Measurements from ENCODE around the gene SIAE.

GRCh38 chr11:124670732-124671131 is 2.8 kb downstream of the SIAE start:
- TF ChIP-seq CTCF (conservative IDR thresholded peaks at IDR 0.05; ENCODE audit: low read depth, low read length) (no peak), MXI1 (IDR thresholded peaks at IDR 0.05; ENCODE audit: borderline replicate concordance, low read depth, low read length) (no peak), RAD21 (IDR thresholded peaks at IDR 0.05; ENCODE audit: low read length) (no peak), CEBPB (IDR thresholded peaks at IDR 0.05; ENCODE audit: low read depth, low read length) (no peak), POLR2A (IDR thresholded peaks at IDR 0.05; ENCODE audit: low read depth, low read length) (no peak), SMC3 (IDR thresholded peaks at IDR 0.05; ENCODE audit: low read depth, low read length) (no peak), NFE2L2 (IDR thresholded peaks at IDR 0.05; ENCODE audit: low read depth, low read length) (no peak), BHLHE40 (IDR thresholded peaks at IDR 0.05; ENCODE audit: low read depth, low read length) (no peak), MAFK (IDR thresholded peaks at IDR 0.05; ENCODE audit: low read depth, low read length) (no peak), RCOR1 (IDR thresholded peaks at IDR 0.05; ENCODE audit: insufficient replicate concordance, low read length) (no peak), RFX5 (IDR thresholded peaks at IDR 0.05; ENCODE audit: low read depth, low read length) (no peak), ELK1 (IDR thresholded peaks at IDR 0.05; ENCODE audit: borderline replicate concordance, low read depth, low read length) (no peak), USF2 (IDR thresholded peaks at IDR 0.05; ENCODE audit: low read depth, low read length) (no peak)
